OCI-LY7 (cell line): ENCODE results near the gene ZC3H18. TPM values are rescaled to one million over a fixed set of nuclear protein-coding genes. Genes with fewer than 3 reads are reported as not detected.

ENCODE experiments used
- BruUV-seq: library from RNA; stranded (reverse); fragments of 400-500 nt; replicated peaks from 2 replicates; lab custom pipeline; 2021; lab: Mats Ljungman, UMichigan
- CTCF ChIA-PET: fragments of 300-600 bp; sonication (Branson Sonifier 250); formaldehyde crosslinking; loops from one replicate; lab custom pipeline; 2022; ENCODE audit warnings: antibody characterized with exemption; ENCODE audit not compliant: unreplicated experiment; lab: Charles Lee
- POLR2A ChIA-PET: fragments of 300-600 bp; sonication (Branson Sonifier 250); formaldehyde crosslinking; loops from one replicate; lab custom pipeline; 2022; ENCODE audit warnings: antibody characterized with exemption; lab: Charles Lee
- DNase-seq: peaks from one replicate; pipeline ENCODE4 v3.0.0-alpha.2; 2015; ENCODE audit warnings: low spot score
- H2AFZ ChIP-seq: fragments of 200-600 bp; sonication (generic), shearing (Covaris generic); 2 replicates; pipeline ENCODE4 v1.6.1; 2014; ENCODE audit warnings: mild to moderate bottlenecking, antibody characterized with exemption, low read length, moderate library complexity
- H3K27ac ChIP-seq: fragments of 200-600 bp; sonication (generic); 2 replicates; pipeline ENCODE4 v1.5.1; 2014; ENCODE audit warnings: mixed run types, low read depth, mild to moderate bottlenecking, moderate library complexity, low read length, inconsistent platforms; ENCODE audit not compliant: poor library complexity, severe bottlenecking
- H3K36me3 ChIP-seq: fragments of 200-600 bp; sonication (generic); 2 replicates; pipeline ENCODE4 v1.6.1; 2014; ENCODE audit warnings: mild to moderate bottlenecking, antibody characterized with exemption, low read length, moderate library complexity, mixed read lengths; ENCODE audit not compliant: insufficient read depth
- H3K4me1 ChIP-seq: fragments of 200-600 bp; sonication (generic); 2 replicates; pipeline ENCODE4 v1.5.1; 2014; ENCODE audit warnings: mild to moderate bottlenecking, low read length; ENCODE audit not compliant: insufficient read depth, poor library complexity, severe bottlenecking
- H3K4me2 ChIP-seq: fragments of 200-600 bp; sonication (generic); 2 replicates; pipeline ENCODE4 v1.6.1; 2014; ENCODE audit warnings: mild to moderate bottlenecking, low read length
- H3K4me3 ChIP-seq: fragments of 200-600 bp; sonication (generic); 2 replicates; pipeline ENCODE4 v1.5.1; 2014; ENCODE audit warnings: mild to moderate bottlenecking, low read depth, low read length; ENCODE audit not compliant: poor library complexity, severe bottlenecking
- H3K79me2 ChIP-seq: fragments of 200-600 bp; sonication (generic); 2 replicates; pipeline ENCODE4 v1.6.1; 2016; ENCODE audit warnings: low read depth, mild to moderate bottlenecking, low read length, moderate library complexity, mixed read lengths; ENCODE audit not compliant: insufficient read depth
- H3K9me2 ChIP-seq: fragments of 200-600 bp; sonication (generic); 2 replicates; pipeline ENCODE4 v1.6.1; 2016; ENCODE audit warnings: mild to moderate bottlenecking, low read length, mixed read lengths; ENCODE audit not compliant: insufficient read depth
- H3K9me3 ChIP-seq: fragments of 200-600 bp; sonication (generic); 2 replicates; pipeline ENCODE4 v1.6.1; 2014; ENCODE audit warnings: mild to moderate bottlenecking, mixed run types, low read length, mixed read lengths
- H4K20me1 ChIP-seq: fragments of 200-600 bp; sonication (generic); 2 replicates; pipeline ENCODE4 v1.6.1; 2014; ENCODE audit warnings: mild to moderate bottlenecking, antibody characterized with exemption, low read length, moderate library complexity, mixed read lengths; ENCODE audit not compliant: insufficient read depth
- CTCF ChIP-seq: fragments of 200-600 bp; sonication (generic); conservative IDR thresholded peaks from 2 replicates; pipeline ENCODE4 v1.5.1; 2014; ENCODE audit warnings: mild to moderate bottlenecking, antibody characterized with exemption, low read length, moderate library complexity, mixed read lengths
- EZH2phosphoT487 ChIP-seq: fragments of 200-600 bp; sonication (generic); IDR thresholded peaks from 2 replicates; pipeline ENCODE4 v1.6.1; 2018; ENCODE audit warnings: low read depth, borderline replicate concordance, mild to moderate bottlenecking, mixed run types, antibody characterized with exemption, low read length, moderate library complexity, mixed read lengths
- intact Hi-C: fragments of 100-400 bp; cut with micrococcal nuclease; formaldehyde crosslinking; loops from one replicate; pipeline ENCODE4 v1.10.0; 2022; ENCODE audit not compliant: unreplicated experiment
- total RNA-seq, 2 experiments: library from RNA; depleted of rRNA in 1 of 2; stranded (reverse); fragments of >200 nt in 1 of 2; shearing (Covaris generic) in 1 of 2; gene quantifications; 2 replicates each; pipeline ENCODE4 v1.2.3, GENCODE V29; 2014 to 2022

The ZC3H18 gene
- total RNA-seq, 2 experiments from 2014 or later, result 22.2 to 79.0 TPM

- Histone ChIP-seq H3K27ac (no peak overlapping the region), H4K20me1 (peaks cover 3% of the 10 kb centered on the region; the same call in 1 of the 2 replicates), H3K4me3 (no peak overlapping the region), H3K9me2 (no peaks in the 10 kb centered on the region), H2AFZ (no peak overlapping the region), H3K4me1 (no peaks in the 10 kb centered on the region), H3K79me2 (no peaks in the 10 kb centered on the region), H3K36me3 (peaks cover 68% of the 10 kb centered on the region), H3K9me3 (no peaks in the 10 kb centered on the region), H3K4me2 (no peak overlapping the region)
- DNase-seq, result no peak
- no TSS peak for BruUV-seq
- intact Hi-C loops, result no loop called here
- ChIA-PET POLR2A (no interaction called here), CTCF (no interaction called here)
- no peak for TF ChIP-seq EZH2phosphoT487
- TF ChIP-seq CTCF, result no peak
Observed at GRCh38 chr16:88593061-88593460, 22.9 kb downstream of the ZC3H18 start.

- intact Hi-C loops, result no loop called here
- TF ChIP-seq EZH2phosphoT487 (no peak), CTCF (no peak)
- peaks cover 3% of the 10 kb centered on the region; the same call in 1 of the 2 replicates for H4K20me1 ChIP-seq
- H3K36me3 ChIP-seq, result peaks cover 68% of the 10 kb centered on the region
- no peak for DNase-seq
- H3K4me3 ChIP-seq, result no peak overlapping the region
- ChIA-PET CTCF (no interaction called here), POLR2A (no interaction called here)
- no peaks in the 10 kb centered on the region for H3K9me3 ChIP-seq
- H3K9me2 ChIP-seq, result no peaks in the 10 kb centered on the region
- H3K4me1 ChIP-seq, result no peaks in the 10 kb centered on the region
- no peaks in the 10 kb centered on the region for H3K79me2 ChIP-seq
- no peak overlapping the region for H3K4me2 ChIP-seq
- no peak overlapping the region for H2AFZ ChIP-seq
- BruUV-seq, result no TSS peak
- no peak overlapping the region for H3K27ac ChIP-seq
Observed at GRCh38 chr16:88593489-88593888, 23.3 kb downstream of the ZC3H18 start.

- no peak overlapping the region for H3K4me2 ChIP-seq
- CTCF ChIA-PET, result no interaction called here
- H3K9me2 ChIP-seq, result no peaks in the 10 kb centered on the region
- no peak overlapping the region for H2AFZ ChIP-seq
- no peak for DNase-seq
- intact Hi-C loops, result no loop called here
- H3K4me1 ChIP-seq, result no peaks in the 10 kb centered on the region
- no peak overlapping the region for H3K27ac ChIP-seq
- H3K36me3 ChIP-seq, result peaks cover 67% of the 10 kb centered on the region
- no peak overlapping the region for H3K4me3 ChIP-seq
- no TSS peak for BruUV-seq
- H4K20me1 ChIP-seq, result peaks cover 3% of the 10 kb centered on the region; the same call in 1 of the 2 replicates
- POLR2A ChIA-PET, result no interaction called here
- H3K9me3 ChIP-seq, result no peaks in the 10 kb centered on the region
- no peak for TF ChIP-seq EZH2phosphoT487
- TF ChIP-seq CTCF, result no peak
- no peaks in the 10 kb centered on the region for H3K79me2 ChIP-seq
Observed at GRCh38 chr16:88593910-88594309, 23.7 kb downstream of the ZC3H18 start.
